Right lobe of liver (tissue), 6 donors: ENCODE measurements around the gene KIF9. TPM values are rescaled to one million over a fixed set of nuclear protein-coding genes. Genes with fewer than 3 reads are reported as not detected.
"Not testable (repeated sequence)": the region's sequence is repeated elsewhere in the genome, so short reads cannot be mapped to it uniquely, and the experiment has no call there.

Experiments
- ATAC-seq, 4 donors: fragments of 200-7000 bp; cut with Tn5 transposase; one replicate each; pipeline ENCODE4 v1.9.1; 2020; ENCODE audit warnings: mild to moderate bottlenecking in 4 of 4, moderate library complexity in 4 of 4
- DNase-seq, 3 donors: peaks; one replicate each; pipeline ENCODE4 v3.0.0-alpha.2; 2020
- H3K27ac ChIP-seq, 3 donors: fragments of 200-600 bp; one replicate each; pipeline ENCODE4 v1.8.0; 2022
- H3K27me3 ChIP-seq, 2 donors: fragments of 200-600 bp; one replicate each; pipeline ENCODE4 v1.8.0; 2022
- H3K36me3 ChIP-seq, 4 donors: fragments of 200-600 bp; sonication (generic) in 1 of 4; one replicate each; pipeline versions ENCODE4 v1.5.1 to v1.8.0; 2017 to 2022; ENCODE audit warnings: control low read depth in 1 of 4
- H3K4me1 ChIP-seq, 4 donors: fragments of 200-600 bp; sonication (generic) in 1 of 4; one replicate each; pipeline versions ENCODE4 v1.5.1 to v1.8.0; 2017 to 2022; ENCODE audit warnings: control low read depth in 1 of 4
- H3K4me3 ChIP-seq, 3 donors: fragments of 200-600 bp; one replicate each; pipeline ENCODE4 v1.8.0; 2022
- H3K9me3 ChIP-seq, 4 donors: fragments of 200-600 bp; sonication (generic) in 1 of 4; one replicate each; pipeline versions ENCODE4 v1.5.1 to v1.8.0; 2017 to 2022; ENCODE audit warnings: control low read depth in 1 of 4
- POLR2A ChIP-seq: fragments of 450-650 bp; IDR thresholded peaks from one replicate; pipeline ENCODE4 v1.6.1; 2017; ENCODE audit warnings: antibody characterized with exemption, mild to moderate bottlenecking
- whole genome bisulfite sequencing: methylation state at CpG from one replicate; pipeline ENCODE4 v1.1.6; 2018; ENCODE audit warnings: low coverage, low lambda C conversion rate; ENCODE audit not compliant: insufficient coverage; ENCODE audit errors: missing lambda C conversion rate; 5-methylcytosine and 5-hydroxymethylcytosine counted together
- intact Hi-C, 2 donors: fragments of 100-400 bp; cut with DNase I; formaldehyde crosslinking; loops; one replicate each; pipeline versions ENCODE4 v1.11.2 to v1.14.1; 2022
- small RNA-seq, 2 experiments: library from RNA; depleted of rRNA; stranded (forward); fragments of <200 nt; gene quantifications; one replicate each; pipeline ENCODE3, GENCODE V24; 2016
- total RNA-seq, 6 experiments: library from RNA; depleted of rRNA in 2 of 6; stranded (reverse); fragments of >200 nt in 2 of 6; fragmentation: NEBNext Ultra II Directional in 3 of 6; extraction: Animal tissue kit (Norgen Biotek cat#: 25700) in 3 of 6; gene quantifications; one replicate each; pipeline versions ENCODE4 v1.1.0 to v1.2.4, GENCODE V29; 2016 to 2023
- TF ChIP-seq, protein P1 (sequence below), 4 donors: fragments of 200-600 bp in 3 of 4; fragments of 450-650 bp in 1 of 4; IDR thresholded peaks; one replicate each; pipeline versions ENCODE4 v1.5.1 to v1.8.0; 2016 to 2022; ENCODE audit warnings: antibody characterized with exemption in 4 of 4, mild to moderate bottlenecking in 2 of 4
- donor health status: DM: no; HTN: yes; CAD: no.
- donor health status: DM: no; HTN: no; CAD: no.
- donor health status: DM: no; HTN: no; CAD: no.
- donor health status: DM: no; HTN: yes; CAD: no.
- donor health status: DM: no; HTN: yes; CAD: no.

Gene KIF9
- total RNA-seq, 6 experiments from 2014 or later, result 2.1 to 4.7 (median 3.2) TPM

DNA sequence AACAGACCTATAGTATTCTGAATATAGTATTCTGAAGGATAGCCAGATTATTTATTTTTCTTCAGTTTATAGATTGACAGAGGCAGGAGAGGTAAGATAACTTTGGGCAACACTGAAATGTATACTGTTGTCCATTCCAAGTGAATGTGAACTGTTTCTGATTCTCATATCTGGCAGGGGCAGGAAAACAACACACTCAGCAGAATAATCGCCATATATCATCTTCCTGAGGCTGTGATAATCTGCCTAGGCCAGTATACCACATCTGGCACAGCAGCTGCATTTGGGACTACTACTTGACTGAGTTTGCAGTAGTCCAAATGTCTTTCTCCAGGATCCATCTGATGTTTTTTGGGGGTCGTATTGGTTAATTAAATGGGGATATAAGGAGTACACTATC lies 96.3 kb downstream of the KIF9 start:
- H3K36me3 ChIP-seq, result no peaks in the 10 kb centered on the region
- H3K4me3 ChIP-seq, result no peak overlapping the region
- H3K27ac ChIP-seq, result no peak overlapping the region
- TF ChIP-seq, protein P1, sequence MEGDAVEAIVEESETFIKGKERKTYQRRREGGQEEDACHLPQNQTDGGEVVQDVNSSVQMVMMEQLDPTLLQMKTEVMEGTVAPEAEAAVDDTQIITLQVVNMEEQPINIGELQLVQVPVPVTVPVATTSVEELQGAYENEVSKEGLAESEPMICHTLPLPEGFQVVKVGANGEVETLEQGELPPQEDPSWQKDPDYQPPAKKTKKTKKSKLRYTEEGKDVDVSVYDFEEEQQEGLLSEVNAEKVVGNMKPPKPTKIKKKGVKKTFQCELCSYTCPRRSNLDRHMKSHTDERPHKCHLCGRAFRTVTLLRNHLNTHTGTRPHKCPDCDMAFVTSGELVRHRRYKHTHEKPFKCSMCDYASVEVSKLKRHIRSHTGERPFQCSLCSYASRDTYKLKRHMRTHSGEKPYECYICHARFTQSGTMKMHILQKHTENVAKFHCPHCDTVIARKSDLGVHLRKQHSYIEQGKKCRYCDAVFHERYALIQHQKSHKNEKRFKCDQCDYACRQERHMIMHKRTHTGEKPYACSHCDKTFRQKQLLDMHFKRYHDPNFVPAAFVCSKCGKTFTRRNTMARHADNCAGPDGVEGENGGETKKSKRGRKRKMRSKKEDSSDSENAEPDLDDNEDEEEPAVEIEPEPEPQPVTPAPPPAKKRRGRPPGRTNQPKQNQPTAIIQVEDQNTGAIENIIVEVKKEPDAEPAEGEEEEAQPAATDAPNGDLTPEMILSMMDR (IDR thresholded peaks at IDR 0.05), result no peak
- TF ChIP-seq POLR2A, result no peak
- H3K4me1 ChIP-seq, result no peaks in the 10 kb centered on the region
- no peaks in the 10 kb centered on the region for H3K9me3 ChIP-seq
- intact Hi-C loops, result no loop called here
- DNase-seq (no peak), ATAC-seq (no peak)
- 88% methylated on average over 2 of the region's 2 CpGs for WGBS
- H3K27me3 ChIP-seq, result no peaks in the 10 kb centered on the region

DNA sequence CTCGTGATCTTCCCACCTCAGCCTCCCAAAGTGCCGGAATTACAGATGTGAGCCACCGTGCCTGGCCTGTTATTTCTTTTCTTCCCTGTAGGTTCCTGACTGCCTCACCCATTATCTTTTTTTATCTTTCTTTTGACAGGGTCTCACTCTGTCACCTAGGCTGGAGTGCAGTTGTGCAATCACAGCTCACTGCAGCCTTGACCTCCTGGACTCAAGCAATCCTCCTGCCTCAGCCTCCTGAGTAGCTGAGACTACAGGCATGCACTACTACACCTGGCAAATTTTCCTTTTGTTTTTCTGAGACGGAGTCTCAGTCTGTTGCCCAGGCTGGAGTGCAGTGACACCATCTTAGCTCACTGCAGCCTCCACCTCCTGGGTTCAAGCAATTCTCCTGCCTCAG lies 100.9 kb downstream of the KIF9 start:
- H3K4me1 ChIP-seq, intact Hi-C loops, H3K27me3 ChIP-seq, H3K9me3 ChIP-seq, DNase-seq, H3K36me3 ChIP-seq, H3K4me3 ChIP-seq, H3K27ac ChIP-seq, ATAC-seq: not testable (repeated sequence)
- 98% methylated on average over 4 of the region's 4 CpGs for WGBS

DNA sequence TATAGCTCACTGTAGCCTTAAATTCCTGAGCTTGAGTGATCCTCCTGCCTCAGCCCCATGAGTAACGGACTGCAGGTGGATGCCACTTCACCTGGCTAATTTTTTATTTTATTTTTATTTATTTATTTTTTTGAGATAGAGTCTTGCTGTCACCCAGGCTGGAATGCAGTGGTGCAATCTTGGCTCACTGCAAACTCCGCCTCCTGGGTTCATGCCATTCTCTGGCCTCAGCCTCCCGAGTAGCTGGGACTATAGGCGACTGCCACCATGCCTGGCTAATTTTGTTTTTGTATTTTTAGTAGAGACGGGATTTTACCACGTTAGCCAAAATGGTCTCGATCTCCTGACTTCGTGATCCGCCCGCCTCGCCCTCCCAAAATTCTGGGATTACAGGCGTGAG lies 102.6 kb downstream of the KIF9 start:
- intact Hi-C loops, H3K4me3 ChIP-seq, H3K9me3 ChIP-seq, H3K27me3 ChIP-seq, H3K27ac ChIP-seq, H3K4me1 ChIP-seq, H3K36me3 ChIP-seq: not testable (repeated sequence)
- 75% methylated on average over 12 of the region's 12 CpGs for WGBS
- DNase-seq (peak in 2 of 3 donors; percentile 40 to 54), ATAC-seq (peak in 3 of 4 donors; percentile 13 to 75 (median 55))

Small RNA genes within 50 kb of the gene (small RNA-seq; reads per million reads assigned to genes)
- 0 reads per million in 2 experiments for gene SNORD13P3

Other genes with a start within 250 kb of the KIF9 start
- 10 to 100 TPM; 20.3 to 27.0 (median 21.9) TPM for gene SETD2, start 118.7 kb downstream of the KIF9 start, total RNA-seq
- gene KLHL18, start 145 bp upstream of the KIF9 start, total RNA-seq, result 10 to 100 TPM in 1 of 6 experiments, 1 to 10 TPM in 5; 4.3 to 11.4 (median 8.1) TPM
- gene PTPN23, start 98.2 kb upstream of the KIF9 start, total RNA-seq, result 10 to 100 TPM; 14.9 to 25.8 (median 16.9) TPM
- 10 to 100 TPM; 48.8 to 85.1 (median 78.9) TPM for gene SCAP, start 193.1 kb upstream of the KIF9 start, total RNA-seq
- gene ELP6, start 230.9 kb upstream of the KIF9 start, total RNA-seq, result 10 to 100 TPM; 10.1 to 18.1 (median 13.9) TPM